OCI-LY7 (cell line): Measurements from ENCODE around the gene PRELP. TPM values are rescaled to one million over a fixed set of nuclear protein-coding genes. Genes with fewer than 3 reads are reported as not detected.

Experiments
- BruUV-seq: library from RNA; stranded (reverse); fragments of 400-500 nt; replicated peaks from 2 replicates; lab custom pipeline; 2021; lab: Mats Ljungman, UMichigan
- CTCF ChIA-PET: fragments of 300-600 bp; sonication (Branson Sonifier 250); formaldehyde crosslinking; loops from one replicate; lab custom pipeline; 2022; ENCODE audit warnings: antibody characterized with exemption; ENCODE audit not compliant: unreplicated experiment; lab: Charles Lee
- POLR2A ChIA-PET: fragments of 300-600 bp; sonication (Branson Sonifier 250); formaldehyde crosslinking; loops from one replicate; lab custom pipeline; 2022; ENCODE audit warnings: antibody characterized with exemption; lab: Charles Lee
- DNase-seq: peaks from one replicate; pipeline ENCODE4 v3.0.0-alpha.2; 2015; ENCODE audit warnings: low spot score
- H2AFZ ChIP-seq: fragments of 200-600 bp; sonication (generic), shearing (Covaris generic); 2 replicates; pipeline ENCODE4 v1.6.1; 2014; ENCODE audit warnings: mild to moderate bottlenecking, antibody characterized with exemption, low read length, moderate library complexity
- H3K27ac ChIP-seq: fragments of 200-600 bp; sonication (generic); 2 replicates; pipeline ENCODE4 v1.5.1; 2014; ENCODE audit warnings: mixed run types, low read depth, mild to moderate bottlenecking, moderate library complexity, low read length, inconsistent platforms; ENCODE audit not compliant: poor library complexity, severe bottlenecking
- H3K36me3 ChIP-seq: fragments of 200-600 bp; sonication (generic); 2 replicates; pipeline ENCODE4 v1.6.1; 2014; ENCODE audit warnings: mild to moderate bottlenecking, antibody characterized with exemption, low read length, moderate library complexity, mixed read lengths; ENCODE audit not compliant: insufficient read depth
- H3K4me1 ChIP-seq: fragments of 200-600 bp; sonication (generic); 2 replicates; pipeline ENCODE4 v1.5.1; 2014; ENCODE audit warnings: mild to moderate bottlenecking, low read length; ENCODE audit not compliant: insufficient read depth, poor library complexity, severe bottlenecking
- H3K4me2 ChIP-seq: fragments of 200-600 bp; sonication (generic); 2 replicates; pipeline ENCODE4 v1.6.1; 2014; ENCODE audit warnings: mild to moderate bottlenecking, low read length
- H3K4me3 ChIP-seq: fragments of 200-600 bp; sonication (generic); 2 replicates; pipeline ENCODE4 v1.5.1; 2014; ENCODE audit warnings: mild to moderate bottlenecking, low read depth, low read length; ENCODE audit not compliant: poor library complexity, severe bottlenecking
- H3K79me2 ChIP-seq: fragments of 200-600 bp; sonication (generic); 2 replicates; pipeline ENCODE4 v1.6.1; 2016; ENCODE audit warnings: low read depth, mild to moderate bottlenecking, low read length, moderate library complexity, mixed read lengths; ENCODE audit not compliant: insufficient read depth
- H3K9me2 ChIP-seq: fragments of 200-600 bp; sonication (generic); 2 replicates; pipeline ENCODE4 v1.6.1; 2016; ENCODE audit warnings: mild to moderate bottlenecking, low read length, mixed read lengths; ENCODE audit not compliant: insufficient read depth
- H3K9me3 ChIP-seq: fragments of 200-600 bp; sonication (generic); 2 replicates; pipeline ENCODE4 v1.6.1; 2014; ENCODE audit warnings: mild to moderate bottlenecking, mixed run types, low read length, mixed read lengths
- H4K20me1 ChIP-seq: fragments of 200-600 bp; sonication (generic); 2 replicates; pipeline ENCODE4 v1.6.1; 2014; ENCODE audit warnings: mild to moderate bottlenecking, antibody characterized with exemption, low read length, moderate library complexity, mixed read lengths; ENCODE audit not compliant: insufficient read depth
- CTCF ChIP-seq: fragments of 200-600 bp; sonication (generic); conservative IDR thresholded peaks from 2 replicates; pipeline ENCODE4 v1.5.1; 2014; ENCODE audit warnings: mild to moderate bottlenecking, antibody characterized with exemption, low read length, moderate library complexity, mixed read lengths
- EZH2phosphoT487 ChIP-seq: fragments of 200-600 bp; sonication (generic); IDR thresholded peaks from 2 replicates; pipeline ENCODE4 v1.6.1; 2018; ENCODE audit warnings: low read depth, borderline replicate concordance, mild to moderate bottlenecking, mixed run types, antibody characterized with exemption, low read length, moderate library complexity, mixed read lengths
- intact Hi-C: fragments of 100-400 bp; cut with micrococcal nuclease; formaldehyde crosslinking; loops from one replicate; pipeline ENCODE4 v1.10.0; 2022; ENCODE audit not compliant: unreplicated experiment
- total RNA-seq, 2 experiments: library from RNA; depleted of rRNA in 1 of 2; stranded (reverse); fragments of >200 nt in 1 of 2; shearing (Covaris generic) in 1 of 2; gene quantifications; 2 replicates each; pipeline ENCODE4 v1.2.3, GENCODE V29; 2014 to 2022

Gene PRELP
- total RNA-seq, 2 experiments from 2014 or later = not detected

GRCh38 chr1:203536575-203536974, 61.0 kb downstream of the PRELP start:
- POLR2A ChIA-PET = no interaction called here
- H3K4me3 ChIP-seq = no peak overlapping the region
- no peak for DNase-seq
- H3K9me2 ChIP-seq = no peaks in the 10 kb centered on the region
- no peaks in the 10 kb centered on the region for H3K9me3 ChIP-seq
- no peaks in the 10 kb centered on the region for H3K79me2 ChIP-seq
- no peaks in the 10 kb centered on the region for H4K20me1 ChIP-seq
- intact Hi-C loops = no loop called here
- H2AFZ ChIP-seq = no peak overlapping the region
- H3K4me1 ChIP-seq = no peaks in the 10 kb centered on the region
- TF ChIP-seq EZH2phosphoT487 (no peak), CTCF (no peak)
- no peak overlapping the region for H3K4me2 ChIP-seq
- no peaks in the 10 kb centered on the region for H3K36me3 ChIP-seq
- BruUV-seq = no TSS peak
- H3K27ac ChIP-seq = no peak overlapping the region
- CTCF ChIA-PET = no interaction called here

GRCh38 chr1:203536980-203537455, 61.4 kb downstream of the PRELP start:
- H3K36me3 ChIP-seq = no peaks in the 10 kb centered on the region
- H3K4me2 ChIP-seq = no peak overlapping the region
- CTCF ChIA-PET = no interaction called here
- DNase-seq = no peak
- intact Hi-C loops = no loop called here
- H3K4me3 ChIP-seq = no peak overlapping the region
- no peaks in the 10 kb centered on the region for H3K79me2 ChIP-seq
- H3K27ac ChIP-seq = no peak overlapping the region
- no peaks in the 10 kb centered on the region for H3K9me2 ChIP-seq
- no peak overlapping the region for H2AFZ ChIP-seq
- no peaks in the 10 kb centered on the region for H3K4me1 ChIP-seq
- H3K9me3 ChIP-seq = no peaks in the 10 kb centered on the region
- no peak for TF ChIP-seq EZH2phosphoT487
- TF ChIP-seq CTCF = no peak
- no TSS peak for BruUV-seq
- no peaks in the 10 kb centered on the region for H4K20me1 ChIP-seq
- POLR2A ChIA-PET = interaction anchor here (0.6 kb wide), 1 partner anchor 90 kb away, joined by 4 read pairs; no protein-coding TSS in a partner anchor

- no peak for DNase-seq
- no peaks in the 10 kb centered on the region for H3K36me3 ChIP-seq
- ChIA-PET POLR2A (interaction anchor here (0.6 kb wide), 1 partner anchor 89 kb away, joined by 4 read pairs; no protein-coding TSS in a partner anchor), CTCF (no interaction called here)
- no peaks in the 10 kb centered on the region for H3K4me1 ChIP-seq
- no peaks in the 10 kb centered on the region for H3K9me2 ChIP-seq
- H3K4me2 ChIP-seq = no peak overlapping the region
- BruUV-seq = no TSS peak
- H4K20me1 ChIP-seq = no peaks in the 10 kb centered on the region
- no peak for TF ChIP-seq CTCF
- no peak for TF ChIP-seq EZH2phosphoT487
- no peak overlapping the region for H3K27ac ChIP-seq
- no peak overlapping the region for H2AFZ ChIP-seq
- no peaks in the 10 kb centered on the region for H3K9me3 ChIP-seq
- intact Hi-C loops = no loop called here
- no peak overlapping the region for H3K4me3 ChIP-seq
- no peaks in the 10 kb centered on the region for H3K79me2 ChIP-seq
Observed at GRCh38 chr1:203537806-203538464, 62.3 kb downstream of the PRELP start.
